CD4-positive, alpha-beta T cell treated with Interleukin-15 for 1 hour (primary cell): ENCODE measurements around the gene DAO.
A peak's percentile ranks its signal among the peaks of the same experiment; 100 is the strongest.
"Not testable (repeated sequence)": the region's sequence is repeated elsewhere in the genome, so short reads cannot be mapped to it uniquely, and the experiment has no call there.

ENCODE experiments used
- DNase-seq: peaks from one replicate; pipeline ENCODE4 v3.0.0-alpha.2; 2020

DAO gene

GRCh38 chr12:108850854-108851573 lies 28.9 kb upstream of the DAO start:
- peak; percentile 71 for DNase-seq

GRCh38 chr12:108852674-108853309 lies 27.1 kb upstream of the DAO start:
- DNase-seq, result no peak

GRCh38 chr12:108853426-108853825 lies 26.5 kb upstream of the DAO start:
- DNase-seq, result no peak

- no peak for DNase-seq
These were observed 25.9 kb upstream of the DAO start for GRCh38 chr12:108853981-108854446.

- DNase-seq, result peak; percentile 41
These were observed 25.2 kb upstream of the DAO start for GRCh38 chr12:108854451-108855283.

GRCh38 chr12:108855284-108856169 lies 24.4 kb upstream of the DAO start:
- DNase-seq, result no peak

- no peak for DNase-seq
These were observed 23.8 kb upstream of the DAO start for GRCh38 chr12:108856170-108856427.

- peak; percentile 65 for DNase-seq
These were observed 23.3 kb upstream of the DAO start for GRCh38 chr12:108856428-108857157.

GRCh38 chr12:108857158-108857407 lies 22.8 kb upstream of the DAO start:
- DNase-seq, result no peak

- no peak for DNase-seq
These were observed 21.4 kb upstream of the DAO start for GRCh38 chr12:108858311-108859074.

GRCh38 chr12:108859141-108859922 lies 20.6 kb upstream of the DAO start:
- not testable (repeated sequence) for DNase-seq

GRCh38 chr12:108859923-108860291 lies 20.0 kb upstream of the DAO start:
- no peak for DNase-seq

- no peak for DNase-seq
These were observed 19.4 kb upstream of the DAO start for GRCh38 chr12:108860443-108860842.

- DNase-seq, result peak; percentile 72
These were observed 17.9 kb upstream of the DAO start for GRCh38 chr12:108861878-108862587.

- no peak for DNase-seq
These were observed 17.3 kb upstream of the DAO start for GRCh38 chr12:108862588-108862959.

- DNase-seq, result no peak
These were observed 14.7 kb upstream of the DAO start for GRCh38 chr12:108865169-108865568.

- DNase-seq, result peak; percentile 30
These were observed 13.8 kb upstream of the DAO start for GRCh38 chr12:108866083-108866482.

- no peak for DNase-seq
These were observed 11.1 kb upstream of the DAO start for GRCh38 chr12:108868781-108869180.

GRCh38 chr12:108875280-108875679 lies 4.6 kb upstream of the DAO start:
- DNase-seq, result no peak

GRCh38 chr12:108875682-108876361 lies 4.1 kb upstream of the DAO start:
- DNase-seq, result no peak
